ENCODE data around the gene SCAF4.
"Not testable (repeated sequence)": the region's sequence is repeated elsewhere in the genome, so short reads cannot be mapped to it uniquely, and the experiment has no call there.

SCAF4 gene

GRCh38 chr21:31650930-31651329 is 81.0 kb downstream of the SCAF4 start:
- DNase-seq (ENCODE audit: low read depth in 2 of 2) = no peak

GRCh38 chr21:31647650-31648049 is 84.3 kb downstream of the SCAF4 start:
- DNase-seq (ENCODE audit: low read depth in 2 of 2) = no peak

GRCh38 chr21:31644643-31645042 is 87.3 kb downstream of the SCAF4 start:
- no peak for DNase-seq (ENCODE audit: low read depth in 2 of 2)

GRCh38 chr21:31641416-31641922 is 90.4 kb downstream of the SCAF4 start:
- DNase-seq (ENCODE audit: low read depth in 2 of 2) = no peak

- DNase-seq (ENCODE audit: low read depth in 2 of 2) = no peak
These were observed 95.0 kb downstream of the SCAF4 start for GRCh38 chr21:31636874-31637273.

GRCh38 chr21:31634993-31635392 is 96.9 kb downstream of the SCAF4 start:
- no peak for DNase-seq (ENCODE audit: low read depth in 2 of 2)

GRCh38 chr21:31631881-31632280 is 100.0 kb downstream of the SCAF4 start:
- DNase-seq (ENCODE audit: low read depth in 2 of 2) = not testable (repeated sequence)

GRCh38 chr21:31629972-31630711 is 101.8 kb downstream of the SCAF4 start:
- no peak for DNase-seq (ENCODE audit: low read depth in 2 of 2)

- DNase-seq (ENCODE audit: low read depth in 2 of 2) = no peak
These were observed 106.9 kb downstream of the SCAF4 start for GRCh38 chr21:31624961-31625491.

- DNase-seq (ENCODE audit: low read depth in 2 of 2) = no peak
These were observed 107.7 kb downstream of the SCAF4 start for GRCh38 chr21:31624181-31624580.

GRCh38 chr21:31623664-31624063 is 108.3 kb downstream of the SCAF4 start:
- no peak for DNase-seq (ENCODE audit: low read depth in 2 of 2)

GRCh38 chr21:31622397-31622796 is 109.5 kb downstream of the SCAF4 start:
- no peak for DNase-seq (ENCODE audit: low read depth in 2 of 2)
